ENCODE data around the gene TRIM72. TPM values are rescaled to one million over a fixed set of nuclear protein-coding genes. Genes with fewer than 3 reads are reported as not detected.

TRIM72 gene
- total and polyA plus RNA-seq, 9 of the 15 experiments (the other 6 are each of a cell fraction or from before 2014, with no cell fraction given) = under 0.01 TPM; not detected in 8

DNA sequence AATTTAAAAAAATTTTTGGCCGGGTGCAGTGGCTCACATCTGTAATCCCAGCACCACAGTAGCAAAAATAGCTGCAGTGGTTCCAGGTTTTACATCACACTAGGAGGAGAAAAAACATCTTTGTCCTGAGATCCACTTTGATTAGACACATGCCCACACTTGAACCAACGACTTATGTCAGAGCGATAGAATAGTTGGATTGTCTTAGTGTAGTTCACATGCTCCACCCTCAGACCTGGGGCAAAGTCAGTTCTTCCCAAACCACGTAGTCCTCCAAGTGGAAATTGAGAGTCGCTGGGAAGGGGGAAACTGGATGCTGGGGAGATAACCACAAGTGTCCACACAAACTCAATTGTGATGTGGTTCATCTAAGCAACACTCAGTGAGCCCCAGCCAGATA is 34.4 kb downstream of the TRIM72 start:
- in situ Hi-C loops (cut with MboI) = no loop called here
- H4K20me1 ChIP-seq (replicated peaks; ENCODE audit: control insufficient read depth, insufficient read depth, low read length) = no peaks in the 10 kb centered on the region
- H3K9me3 ChIP-seq (replicated peaks; ENCODE audit: control insufficient read depth, insufficient read depth, low read depth, low read length) = no peaks in the 10 kb centered on the region
- TF ChIP-seq HEY1 (CRISPR knock-in tag; IDR thresholded peaks at IDR 0.05; ENCODE audit: borderline replicate concordance) = no peak
- peak; percentile 12; the same call in 1 of the 2 replicates for TF ChIP-seq GATA2 (CRISPR knock-in tag; IDR thresholded peaks at IDR 0.05)
- TF ChIP-seq KLF1 (tag; IDR thresholded peaks at IDR 0.05) = no peak
- TF ChIP-seq, protein P1, sequence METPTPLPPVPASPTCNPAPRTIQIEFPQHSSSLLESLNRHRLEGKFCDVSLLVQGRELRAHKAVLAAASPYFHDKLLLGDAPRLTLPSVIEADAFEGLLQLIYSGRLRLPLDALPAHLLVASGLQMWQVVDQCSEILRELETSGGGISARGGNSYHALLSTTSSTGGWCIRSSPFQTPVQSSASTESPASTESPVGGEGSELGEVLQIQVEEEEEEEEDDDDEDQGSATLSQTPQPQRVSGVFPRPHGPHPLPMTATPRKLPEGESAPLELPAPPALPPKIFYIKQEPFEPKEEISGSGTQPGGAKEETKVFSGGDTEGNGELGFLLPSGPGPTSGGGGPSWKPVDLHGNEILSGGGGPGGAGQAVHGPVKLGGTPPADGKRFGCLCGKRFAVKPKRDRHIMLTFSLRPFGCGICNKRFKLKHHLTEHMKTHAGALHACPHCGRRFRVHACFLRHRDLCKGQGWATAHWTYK (CRISPR knock-in tag; IDR thresholded peaks at IDR 0.05) = no peak
- no peak for TF ChIP-seq IFI16 (CRISPR knock-in tag; IDR thresholded peaks at IDR 0.05)
- TF ChIP-seq TCF3 (CRISPR knock-in tag; IDR thresholded peaks at IDR 0.05) = 0 out of 2 replicates have a peak, but pooled peaks have one; percentile 2
- ChIA-PET POLR2A (interaction anchor here (0.7 to 1.3 kb wide), 4 partner anchors 9 to 67 kb away, joined by 3 to 4 read pairs (median 4); no protein-coding TSS in a partner anchor), CTCF (ENCODE audit: low intra/inter-chr PET ratio) (no interaction called here)
- H3K4me3 ChIP-seq = no peak overlapping the region
- H3K9ac ChIP-seq (ENCODE audit: insufficient read depth in 1 of 2, low read depth in 2 of 2, low read length in 2 of 2) = 0 out of 4 replicates have a peak overlapping the region, but pooled peaks of 1 of the 2 experiments have one; percentile 1
- no peak for ATAC-seq
- peak in 1 of 4 experiments; percentile 10 for DNase-seq (ENCODE audit: extremely low read depth in 1 of 4, low spot score in 3 of 4)
- H3K4me1 ChIP-seq (replicated peaks in 1 of 2; ENCODE audit: control insufficient read depth in 2 of 2, insufficient read depth in 2 of 2, low read length in 2 of 2) = peaks cover 19 to 31% of the 10 kb centered on the region in 2 experiments
- FAIRE-seq = no peak
- peak overlapping the region; percentile 10; the same call in 1 of the 2 replicates for H3K4me2 ChIP-seq (ENCODE audit: insufficient read depth, low read length)
- peak overlapping the region; percentile 66 for H2AFZ ChIP-seq (ENCODE audit: low read depth, low read length)
- H3K27ac ChIP-seq (ENCODE audit: extremely low read depth, low read depth, low read length) = no peak overlapping the region
- WGBS (ENCODE audit: insufficient coverage, low coverage, missing lambda C conversion rate) = 21% methylated on average over 5 of the region's 5 CpGs
- no peaks in the 10 kb centered on the region for H3K9me1 ChIP-seq (ENCODE audit: control insufficient read depth, insufficient read depth, low read length)
- intact Hi-C loops (cut with micrococcal nuclease) = no loop called here
- BruUV-seq (replicated peaks) = no TSS peak
- no peaks in the 10 kb centered on the region for H3K27me3 ChIP-seq (ENCODE audit: control insufficient read depth in 2 of 2, insufficient read depth in 2 of 2, low read length in 2 of 2)
- no peaks in the 10 kb centered on the region for H3K36me3 ChIP-seq (ENCODE audit: control insufficient read depth, insufficient read depth, low read length)
- H3K79me2 ChIP-seq (ENCODE audit: control insufficient read depth, insufficient read depth, low read length) = no peaks in the 10 kb centered on the region

Measured in K562 (cell line).